HCT116 (cell line): ENCODE data around the gene RETREG1. TPM values are rescaled to one million over a fixed set of nuclear protein-coding genes. Genes with fewer than 3 reads are reported as not detected.

ENCODE experiments used
- ATAC-seq: fragments of 200-7000 bp; cut with Tn5 transposase; 2 replicates; pipeline ENCODE4 v1.9.1; 2020; ENCODE audit warnings: mild to moderate bottlenecking, moderate library complexity
- BruUV-seq: library from RNA; stranded (reverse); fragments of 400-500 nt; replicated peaks from 2 replicates; lab custom pipeline; 2021; lab: Mats Ljungman, UMichigan
- CTCF ChIA-PET: fragments of 300-600 bp; sonication (Branson Sonifier 250); formaldehyde crosslinking; loops from one replicate; lab custom pipeline; 2021; ENCODE audit warnings: antibody characterized with exemption; lab: Charles Lee
- POLR2A ChIA-PET: fragments of 300-600, 350-600 bp; sonication (Branson Sonifier 250); formaldehyde crosslinking; loops from one replicate; lab custom pipeline; 2021; ENCODE audit warnings: antibody characterized with exemption; lab: Charles Lee
- RAD21 ChIA-PET, 2 experiments: fragments of 300-600 bp; sonication (Branson Sonifier 250); formaldehyde crosslinking; loops; one replicate each; lab custom pipeline; 2023; ENCODE audit warnings: low total read pairs in 2 of 2; ENCODE audit not compliant: uncharacterized antibody in 2 of 2, unreplicated experiment in 2 of 2, low non-redundant PET in 1 of 2; lab: Charles Lee
- DNase-seq: peaks from one replicate; pipeline ENCODE4 v3.0.0-alpha.2; 2010; ENCODE audit warnings: low read depth, low spot score
- H2AFZ ChIP-seq: fragments of 200-600 bp; shearing (Covaris generic), sonication (generic); 2 replicates; pipeline ENCODE4 v1.6.1; 2017; ENCODE audit warnings: low read depth, mixed run types, mixed read lengths, antibody characterized with exemption, low read length; ENCODE audit not compliant: poor library complexity, severe bottlenecking
- H3K27ac ChIP-seq: 2 replicates; pipeline ENCODE4 v1.5.1; 2012; ENCODE audit warnings: low read depth, low read length
- H3K27me3 ChIP-seq: fragments of 200-600 bp; sonication (generic); 2 replicates; pipeline ENCODE4 v1.6.1; 2016; ENCODE audit warnings: mixed run types, low read length, mixed read lengths; ENCODE audit not compliant: insufficient read depth
- H3K36me3 ChIP-seq, 2 experiments: fragments of 200-500 bp in 1 of 2; fragments of 200-600 bp in 1 of 2; sonication (Bioruptor generic) in 1 of 2; sonication (generic) in 1 of 2; 2 replicates each; pipeline versions ENCODE4 v1.5.1 to v1.6.1; 2014 to 2016; ENCODE audit warnings: low read length in 2 of 2, inconsistent platforms in 1 of 2, mixed read lengths in 1 of 2, mixed run types in 1 of 2; ENCODE audit not compliant: insufficient read depth in 2 of 2, control insufficient read depth in 1 of 2
- H3K4me1 ChIP-seq, 2 experiments: fragments of 200-600 bp in 1 of 2; sonication (generic) in 1 of 2; 2 replicates each; pipeline versions ENCODE4 v1.5.1 to v1.6.1; 2012 to 2017; ENCODE audit warnings: low read length in 2 of 2, inconsistent platforms in 1 of 2, mild to moderate bottlenecking in 1 of 2, mixed read lengths in 1 of 2, mixed run types in 1 of 2, moderate library complexity in 1 of 2; ENCODE audit not compliant: insufficient read depth in 2 of 2, control insufficient read depth in 1 of 2
- H3K4me2 ChIP-seq: fragments of 200-600 bp; sonication (generic); 2 replicates; pipeline ENCODE4 v1.6.1; 2017; ENCODE audit warnings: mixed run types, low read length, mixed read lengths
- H3K4me3 ChIP-seq, 2 experiments: fragments of 200-600 bp in 1 of 2; sonication (generic) in 1 of 2; replicated peaks in 1 of 2; 2 replicates each; pipeline ENCODE4 v1.5.1; 2011 to 2016; ENCODE audit warnings: low read length in 2 of 2, control low read depth in 1 of 2, low read depth in 1 of 2, mild to moderate bottlenecking in 1 of 2, mixed read lengths in 1 of 2, mixed run types in 1 of 2
- H3K79me2 ChIP-seq: fragments of 200-600 bp; sonication (generic); 2 replicates; pipeline ENCODE4 v1.6.1; 2017; ENCODE audit warnings: mild to moderate bottlenecking, mixed run types, low read length, moderate library complexity, mixed read lengths; ENCODE audit not compliant: insufficient read depth
- H3K9ac ChIP-seq: fragments of 200-600 bp; sonication (generic); 2 replicates; pipeline ENCODE4 v1.6.1; 2016; ENCODE audit warnings: low read length, mixed read lengths
- H3K9me2 ChIP-seq: fragments of 200-600 bp; sonication (generic), shearing (Covaris generic); 2 replicates; pipeline ENCODE4 v1.6.1; 2017; ENCODE audit warnings: mixed run types, mild to moderate bottlenecking, moderate library complexity; ENCODE audit not compliant: insufficient read depth
- H3K9me3 ChIP-seq, 2 experiments: fragments of 200-500 bp in 1 of 2; fragments of 200-600 bp in 1 of 2; sonication (Bioruptor generic) in 1 of 2; sonication (generic) in 1 of 2; 2 replicates each; pipeline ENCODE4 v1.6.1; 2014 to 2017; ENCODE audit warnings: low read length in 2 of 2, mixed read lengths in 2 of 2, inconsistent platforms in 1 of 2, low read depth in 1 of 2, mild to moderate bottlenecking in 1 of 2, mixed run types in 1 of 2, moderate library complexity in 1 of 2; ENCODE audit not compliant: control insufficient read depth in 1 of 2, insufficient read depth in 1 of 2
- H4K20me1 ChIP-seq: fragments of 200-600 bp; sonication (generic), shearing (Covaris generic); 2 replicates; pipeline ENCODE4 v1.6.1; 2017; ENCODE audit warnings: mixed run types, mild to moderate bottlenecking, moderate library complexity; ENCODE audit not compliant: insufficient read depth
- CEBPB ChIP-seq: IDR thresholded peaks from 2 replicates; pipeline ENCODE4 v1.6.1; 2012; ENCODE audit warnings: low read depth
- CTCF ChIP-seq, 3 experiments: fragments of 200-600 bp in 1 of 3; sonication (generic) in 1 of 3; IDR thresholded peaks in 2 of 3; conservative IDR thresholded peaks in 1 of 3; 2 replicates each; pipeline ENCODE4 v1.5.1; 2012 to 2017; ENCODE audit warnings: low read depth in 2 of 3, low read length in 2 of 3, antibody characterized with exemption in 1 of 3, borderline replicate concordance in 1 of 3, control low read depth in 1 of 3, mild to moderate bottlenecking in 1 of 3, mixed read lengths in 1 of 3, mixed run types in 1 of 3, moderate library complexity in 1 of 3; ENCODE audit not compliant: insufficient read depth in 1 of 3
- EGR1 ChIP-seq: IDR thresholded peaks from 2 replicates; pipeline ENCODE4 v1.6.1; 2012; ENCODE audit warnings: low read depth
- ELF1 ChIP-seq: IDR thresholded peaks from 2 replicates; pipeline ENCODE4 v1.6.1; 2012; ENCODE audit warnings: low read depth, borderline replicate concordance
- EZH2 ChIP-seq: fragments of 200-600 bp; sonication (generic); IDR thresholded peaks from 2 replicates; pipeline ENCODE4 v1.6.1; 2017; ENCODE audit warnings: antibody characterized with exemption, mixed run types
- FOSL1 ChIP-seq: IDR thresholded peaks from 2 replicates; pipeline ENCODE4 v1.6.1; 2012; ENCODE audit warnings: low read depth
- JUND ChIP-seq: IDR thresholded peaks from 2 replicates; pipeline ENCODE4 v1.6.1; 2012
- MAX ChIP-seq: IDR thresholded peaks from 2 replicates; pipeline ENCODE4 v1.6.1; 2012
- POLR2A ChIP-seq: IDR thresholded peaks from 2 replicates; pipeline ENCODE4 v1.7.0; 2011; ENCODE audit warnings: borderline replicate concordance; ENCODE audit not compliant: insufficient read depth, insufficient read length; ENCODE audit errors: extremely low read depth
- SIN3A ChIP-seq: IDR thresholded peaks from 2 replicates; pipeline ENCODE4 v1.6.1; 2012; ENCODE audit warnings: low read depth
- SP1 ChIP-seq: IDR thresholded peaks from 2 replicates; pipeline ENCODE4 v1.6.1; 2012; ENCODE audit warnings: low read depth
- TCF7L2 ChIP-seq: IDR thresholded peaks from 2 replicates; pipeline ENCODE4 v1.7.0; 2011; ENCODE audit warnings: borderline replicate concordance, inconsistent platforms; ENCODE audit not compliant: insufficient read depth, insufficient read length; ENCODE audit errors: extremely low read depth
- YY1 ChIP-seq: IDR thresholded peaks from 2 replicates; pipeline ENCODE4 v1.6.1; 2011; ENCODE audit warnings: low read length, low read depth, moderate library complexity, mild to moderate bottlenecking; ENCODE audit not compliant: insufficient replicate concordance; ENCODE audit errors: extremely low read depth
- ZNF274 ChIP-seq: fragments of 200-500 bp; sonication (Bioruptor generic); IDR thresholded peaks from 2 replicates; pipeline ENCODE4 v1.6.1; 2014; ENCODE audit warnings: mild to moderate bottlenecking, low read depth, low read length, inconsistent platforms
- intact Hi-C: fragments of 100-400 bp; cut with micrococcal nuclease; formaldehyde crosslinking; loops from 2 replicates; pipeline ENCODE4 v1.10.0; 2022
- total RNA-seq: library from RNA; stranded (reverse); gene quantifications from one replicate; pipeline ENCODE4 v1.2.1, GENCODE V29; 2021; ENCODE audit not compliant: unreplicated experiment
- TF ChIP-seq, protein P1 (sequence below): IDR thresholded peaks from 2 replicates; pipeline ENCODE4 v1.6.1; 2012
- TF ChIP-seq, protein P2 (sequence below): IDR thresholded peaks from 2 replicates; pipeline ENCODE4 v1.6.1; 2011; ENCODE audit warnings: mild to moderate bottlenecking, low read length, moderate library complexity; ENCODE audit not compliant: insufficient replicate concordance; ENCODE audit errors: extremely low read depth

Gene RETREG1
- total RNA-seq, 1 experiment from 2014 or later = 6.0 TPM

DNA sequence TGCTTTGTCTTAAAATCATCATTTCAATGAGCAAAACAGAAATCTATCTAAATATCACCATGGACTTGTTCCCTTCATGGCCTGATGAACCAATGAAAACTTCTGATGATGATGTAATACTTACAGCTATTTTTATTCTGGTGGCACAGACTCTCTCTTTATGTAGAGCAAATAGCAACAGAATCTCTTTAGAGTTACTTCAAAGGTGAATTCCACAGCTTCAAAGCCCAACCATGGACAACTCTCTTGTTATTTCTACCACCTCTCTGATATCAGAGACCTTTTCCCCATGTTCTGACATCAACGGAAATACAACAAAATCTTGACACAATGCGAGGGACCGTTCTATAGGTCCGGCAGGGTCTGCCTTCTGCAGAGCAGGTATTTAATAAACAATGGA is 70.1 kb downstream of the RETREG1 start:
- no peak for TF ChIP-seq POLR2A
- no peak for TF ChIP-seq MAX
- TF ChIP-seq SP1 = no peak
- TF ChIP-seq EGR1 = no peak
- no peak for TF ChIP-seq EZH2
- TF ChIP-seq, protein P1, sequence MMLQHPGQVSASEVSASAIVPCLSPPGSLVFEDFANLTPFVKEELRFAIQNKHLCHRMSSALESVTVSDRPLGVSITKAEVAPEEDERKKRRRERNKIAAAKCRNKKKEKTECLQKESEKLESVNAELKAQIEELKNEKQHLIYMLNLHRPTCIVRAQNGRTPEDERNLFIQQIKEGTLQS = no peak
- no peak for TF ChIP-seq ZNF274
- no peak for TF ChIP-seq SIN3A
- TF ChIP-seq FOSL1 = no peak
- no peak for TF ChIP-seq TCF7L2
- TF ChIP-seq CEBPB = no peak
- TF ChIP-seq ELF1 = no peak
- no peak for TF ChIP-seq CTCF (IDR thresholded peaks at IDR 0.05 in 2 of 3, conservative IDR thresholded peaks at IDR 0.05 in 1 of 3; ENCODE audit: borderline replicate concordance in 1 of 3, insufficient read depth in 1 of 3, low read depth in 2 of 3, low read length in 2 of 3)
- TF ChIP-seq JUND = no peak
- TF ChIP-seq, protein P2, sequence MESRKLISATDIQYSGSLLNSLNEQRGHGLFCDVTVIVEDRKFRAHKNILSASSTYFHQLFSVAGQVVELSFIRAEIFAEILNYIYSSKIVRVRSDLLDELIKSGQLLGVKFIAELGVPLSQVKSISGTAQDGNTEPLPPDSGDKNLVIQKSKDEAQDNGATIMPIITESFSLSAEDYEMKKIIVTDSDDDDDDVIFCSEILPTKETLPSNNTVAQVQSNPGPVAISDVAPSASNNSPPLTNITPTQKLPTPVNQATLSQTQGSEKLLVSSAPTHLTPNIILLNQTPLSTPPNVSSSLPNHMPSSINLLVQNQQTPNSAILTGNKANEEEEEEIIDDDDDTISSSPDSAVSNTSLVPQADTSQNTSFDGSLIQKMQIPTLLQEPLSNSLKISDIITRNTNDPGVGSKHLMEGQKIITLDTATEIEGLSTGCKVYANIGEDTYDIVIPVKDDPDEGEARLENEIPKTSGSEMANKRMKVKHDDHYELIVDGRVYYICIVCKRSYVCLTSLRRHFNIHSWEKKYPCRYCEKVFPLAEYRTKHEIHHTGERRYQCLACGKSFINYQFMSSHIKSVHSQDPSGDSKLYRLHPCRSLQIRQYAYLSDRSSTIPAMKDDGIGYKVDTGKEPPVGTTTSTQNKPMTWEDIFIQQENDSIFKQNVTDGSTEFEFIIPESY = no peak
- no peak for TF ChIP-seq YY1
- Histone ChIP-seq H3K4me1 (0 out of 4 replicates have a peak, but pooled peaks cover 0 to 2% of the 10 kb centered on the region in 2 experiments), H3K9me2 (no peaks in the 10 kb centered on the region), H3K27ac (no peak overlapping the region), H3K79me2 (no peaks in the 10 kb centered on the region), H2AFZ (no peak overlapping the region), H3K27me3 (no peaks in the 10 kb centered on the region), H4K20me1 (no peaks in the 10 kb centered on the region), H3K36me3 (no peaks in the 10 kb centered on the region), H3K4me3 (no peak overlapping the region), H3K9me3 (no peaks in the 10 kb centered on the region), H3K4me2 (no peak overlapping the region), H3K9ac (no peak overlapping the region)
- no peak for DNase-seq
- CTCF ChIA-PET = no interaction called here
- BruUV-seq = no TSS peak
- no peak for ATAC-seq
- POLR2A ChIA-PET = no interaction called here
- intact Hi-C loops = no loop called here
- RAD21 ChIA-PET = no interaction called here
